H1 (cell line): ENCODE data around the gene SERPINE2. TPM values are rescaled to one million over a fixed set of nuclear protein-coding genes. Genes with fewer than 3 reads are reported as not detected.

Experiments
- CTCF ChIA-PET: fragments of 300-600 bp; sonication (Branson Sonifier 250); formaldehyde crosslinking; loops from one replicate; lab custom pipeline; 2021; ENCODE audit not compliant: partially characterized antibody; lab: Charles Lee
- POLR2A ChIA-PET: fragments of 300-600 bp; sonication (Branson Sonifier 250); formaldehyde crosslinking; loops from one replicate; lab custom pipeline; 2021; ENCODE audit warnings: inconsistent platforms; ENCODE audit not compliant: partially characterized antibody; lab: Charles Lee
- DNase-seq, 2 experiments: peaks; one replicate each; pipeline versions ENCODE4 v3.0.0 to v3.0.0-alpha.2; 2010 to 2022; ENCODE audit warnings: low spot score in 2 of 2, low read depth in 1 of 2, mixed read lengths in 1 of 2
- FAIRE-seq: peaks from 2 replicates; lab custom pipeline; 2011; peaks lifted over from hg19 to GRCh38; lab: Jason Lieb, UNC
- H2AFZ ChIP-seq: 2 replicates; pipeline ENCODE4 v1.8.1; 2012; ENCODE audit warnings: low read length, inconsistent platforms
- H2AK5ac ChIP-seq: 2 replicates; pipeline ENCODE4 v1.6.1; 2013; ENCODE audit warnings: low read depth, low read length
- H2BK120ac ChIP-seq: replicated peaks from 2 replicates; pipeline ENCODE3; 2013; ENCODE audit warnings: low read depth, low read length, inconsistent platforms
- H2BK12ac ChIP-seq: 2 replicates; pipeline ENCODE4 v1.6.1; 2013; ENCODE audit warnings: low read depth, low read length
- H2BK15ac ChIP-seq: 2 replicates; pipeline ENCODE4 v1.6.1; 2013; ENCODE audit warnings: low read length
- H2BK20ac ChIP-seq: 2 replicates; pipeline ENCODE4 v1.6.1; 2013; ENCODE audit warnings: low read length
- H2BK5ac ChIP-seq: 2 replicates; pipeline ENCODE4 v1.6.1; 2013; ENCODE audit warnings: low read depth, low read length
- H3K14ac ChIP-seq: 2 replicates; pipeline ENCODE4 v1.6.1; 2013; ENCODE audit warnings: inconsistent platforms; ENCODE audit not compliant: insufficient read length
- H3K18ac ChIP-seq: 2 replicates; pipeline ENCODE4 v1.6.1; 2013; ENCODE audit warnings: low read length; ENCODE audit errors: extremely low read depth
- H3K23ac ChIP-seq: 2 replicates; pipeline ENCODE4 v1.6.1; 2013; ENCODE audit warnings: inconsistent platforms; ENCODE audit not compliant: insufficient read length
- H3K23me2 ChIP-seq: 2 replicates; pipeline ENCODE4 v1.6.1; 2013; ENCODE audit warnings: low read depth, low read length
- H3K27ac ChIP-seq: 2 replicates; pipeline ENCODE4 v1.6.1; 2011; ENCODE audit warnings: low read depth, low read length, inconsistent platforms
- H3K27me3 ChIP-seq, 4 experiments: replicated peaks in 1 of 4; 1 replicate in 1 of 4; 2 replicates in 3 of 4; pipeline versions ENCODE4 v1.6.1 to v1.8.1; 2011 to 2013; ENCODE audit warnings: low read length in 3 of 4, mild to moderate bottlenecking in 3 of 4, inconsistent platforms in 2 of 4, mixed read lengths in 2 of 4, moderate library complexity in 1 of 4; ENCODE audit not compliant: control insufficient read depth in 3 of 4, insufficient read depth in 3 of 4; ENCODE audit errors: extremely low read depth in 1 of 4
- H3K36me3 ChIP-seq, 4 experiments: 2 replicates each; pipeline versions ENCODE4 v1.6.1 to v1.8.1; 2011 to 2013; ENCODE audit warnings: mild to moderate bottlenecking in 4 of 4, low read length in 3 of 4, moderate library complexity in 2 of 4, control low read depth in 1 of 4, inconsistent platforms in 1 of 4; ENCODE audit not compliant: insufficient read depth in 4 of 4, control insufficient read depth in 2 of 4
- H3K4ac ChIP-seq: replicated peaks from 2 replicates; pipeline ENCODE3; 2013; ENCODE audit warnings: low read length, low read depth, mixed read lengths, inconsistent platforms; ENCODE audit not compliant: insufficient read length
- H3K4me1 ChIP-seq, 4 experiments: replicated peaks in 1 of 4; 1 replicate in 1 of 4; 2 replicates in 3 of 4; pipeline versions ENCODE4 v1.6.1 to v1.8.1; 2011 to 2013; ENCODE audit warnings: low read length in 3 of 4, inconsistent platforms in 2 of 4, mixed read lengths in 1 of 4; ENCODE audit not compliant: insufficient read depth in 4 of 4, control insufficient read depth in 3 of 4
- H3K4me2 ChIP-seq, 2 experiments: 2 replicates each; pipeline versions ENCODE4 v1.6.1 to v1.8.1; 2011 to 2013; ENCODE audit warnings: low read depth in 2 of 2, low read length in 2 of 2, control low read depth in 1 of 2, inconsistent platforms in 1 of 2, mild to moderate bottlenecking in 1 of 2; ENCODE audit not compliant: insufficient read depth in 1 of 2
- H3K4me3 ChIP-seq, 4 experiments: fragments of 200-600, 300-600 bp in 1 of 4; sonication (generic), shearing (Covaris generic), sonication (Bioruptor Twin) in 1 of 4; 2 replicates each; pipeline versions ENCODE4 v1.5.1 to v1.8.1; 2011 to 2016; ENCODE audit warnings: low read length in 4 of 4, low read depth in 3 of 4, control low read depth in 2 of 4, inconsistent platforms in 2 of 4, mild to moderate bottlenecking in 2 of 4, mixed read lengths in 1 of 4, moderate library complexity in 1 of 4; ENCODE audit not compliant: insufficient read depth in 2 of 4; ENCODE audit errors: extremely low read depth in 1 of 4
- H3K56ac ChIP-seq: replicated peaks from 2 replicates; pipeline ENCODE3; 2013; ENCODE audit warnings: low read depth, mild to moderate bottlenecking, mixed read lengths, low read length, inconsistent platforms; ENCODE audit not compliant: insufficient read length
- H3K79me1 ChIP-seq: 2 replicates; pipeline ENCODE4 v1.6.1; 2013; ENCODE audit warnings: low read depth, low read length, control low read depth
- H3K79me2 ChIP-seq, 2 experiments: 2 replicates each; pipeline versions ENCODE4 v1.6.1 to v1.8.1; 2012 to 2013; ENCODE audit warnings: low read length in 2 of 2, mild to moderate bottlenecking in 2 of 2, inconsistent platforms in 1 of 2; ENCODE audit not compliant: insufficient read depth in 2 of 2, control insufficient read depth in 1 of 2
- H3K9ac ChIP-seq, 4 experiments: replicated peaks in 1 of 4; 1 replicate in 1 of 4; 2 replicates in 3 of 4; pipeline versions ENCODE4 v1.6.1 to v1.8.1; 2011 to 2013; ENCODE audit warnings: low read depth in 3 of 4, low read length in 3 of 4, control low read depth in 2 of 4, mild to moderate bottlenecking in 2 of 4, moderate library complexity in 2 of 4, inconsistent platforms in 1 of 4; ENCODE audit errors: extremely low read depth in 1 of 4
- H3K9me3 ChIP-seq, 2 experiments: 2 replicates each; pipeline versions ENCODE4 v1.6.1 to v1.8.1; 2012 to 2013; ENCODE audit warnings: mild to moderate bottlenecking in 2 of 2, moderate library complexity in 2 of 2, control low read depth in 1 of 2, inconsistent platforms in 1 of 2, low read depth in 1 of 2, low read length in 1 of 2, mixed read lengths in 1 of 2; ENCODE audit not compliant: insufficient read depth in 2 of 2
- H4K20me1 ChIP-seq, 2 experiments: replicated peaks in 1 of 2; 2 replicates each; pipeline versions ENCODE3 to v1.8.1; 2011 to 2013; ENCODE audit warnings: inconsistent platforms in 2 of 2, low read length in 2 of 2, mild to moderate bottlenecking in 1 of 2; ENCODE audit not compliant: insufficient read depth in 2 of 2, control insufficient read depth in 1 of 2
- H4K5ac ChIP-seq: 2 replicates; pipeline ENCODE4 v1.6.1; 2013; ENCODE audit warnings: low read length, low read depth, mixed read lengths, inconsistent platforms; ENCODE audit not compliant: insufficient read length
- H4K8ac ChIP-seq: 2 replicates; pipeline ENCODE4 v1.8.0; 2013; ENCODE audit warnings: mild to moderate bottlenecking, moderate library complexity, low read length, inconsistent platforms; ENCODE audit not compliant: insufficient read depth; ENCODE audit errors: extremely low read depth
- H4K91ac ChIP-seq: replicated peaks from 2 replicates; pipeline ENCODE3; 2013; ENCODE audit warnings: low read length, mixed read lengths, inconsistent platforms; ENCODE audit not compliant: insufficient read length
- ATF2 ChIP-seq: IDR thresholded peaks from 2 replicates; pipeline ENCODE4 v1.6.1; 2012; ENCODE audit warnings: low read length, inconsistent platforms
- CHD2 ChIP-seq: IDR thresholded peaks from 2 replicates; pipeline ENCODE4 v1.6.1; 2012; ENCODE audit warnings: low read length, improper control_type of control experiment
- FOSL1 ChIP-seq: IDR thresholded peaks from 2 replicates; pipeline ENCODE4 v1.6.1; 2011; ENCODE audit warnings: mild to moderate bottlenecking, low read depth, low read length, moderate library complexity; ENCODE audit not compliant: insufficient read depth
- HDAC2 ChIP-seq, 2 experiments: fragments of 300-600 bp in 1 of 2; sonication (generic) in 1 of 2; IDR thresholded peaks; 2 replicates each; pipeline ENCODE4 v1.6.1; 2011 to 2012; ENCODE audit warnings: low read depth in 2 of 2, low read length in 2 of 2, mild to moderate bottlenecking in 2 of 2, moderate library complexity in 2 of 2, borderline replicate concordance in 1 of 2, inconsistent platforms in 1 of 2
- NRF1 ChIP-seq: IDR thresholded peaks from 2 replicates; pipeline ENCODE4 v1.6.1; 2011; ENCODE audit warnings: mild to moderate bottlenecking, low read depth, low read length, improper control_type of control experiment
- RXRA ChIP-seq: IDR thresholded peaks from 2 replicates; pipeline ENCODE4 v1.6.1; 2011; ENCODE audit warnings: low read depth, mild to moderate bottlenecking, low read length, moderate library complexity; ENCODE audit not compliant: insufficient read depth
- SAP30 ChIP-seq: fragments of 300-600 bp; sonication (generic); IDR thresholded peaks from 2 replicates; pipeline ENCODE4 v1.7.1; 2012; ENCODE audit warnings: low read length, moderate library complexity, mild to moderate bottlenecking, inconsistent platforms; ENCODE audit not compliant: insufficient read depth, insufficient replicate concordance
- SIN3A ChIP-seq, 2 experiments: IDR thresholded peaks in 1 of 2; conservative IDR thresholded peaks in 1 of 2; 2 replicates each; pipeline ENCODE4 v1.6.1; 2011 to 2012; ENCODE audit warnings: low read length in 2 of 2, improper control_type of control experiment in 1 of 2, low read depth in 1 of 2, mild to moderate bottlenecking in 1 of 2
- TCF12 ChIP-seq: IDR thresholded peaks from 2 replicates; pipeline ENCODE4 v1.6.1; 2011; ENCODE audit warnings: low read depth, mild to moderate bottlenecking, low read length
- WGBS, 2 experiments: shearing (Covaris generic) in 1 of 2; methylation state at CpG; one replicate each; pipeline versions ENCODE4 v1.1.6 to v1.1.7; 2013 to 2015; ENCODE audit warnings: low lambda C conversion rate in 2 of 2, mixed read lengths in 2 of 2, inconsistent platforms in 1 of 2, low coverage in 1 of 2, missing lambda C conversion rate in 1 of 2; ENCODE audit not compliant: insufficient replicate concordance in 2 of 2, insufficient coverage in 1 of 2, insufficient read length in 1 of 2; ENCODE audit errors: extremely low coverage in 1 of 2, missing lambda C conversion rate in 1 of 2; 5-methylcytosine and 5-hydroxymethylcytosine counted together
- polyA plus RNA-seq, 7 experiments: library from polyadenylated mRNA; depleted of rRNA in 3 of 7; stranded (reverse) in 5 of 7; unstranded in 2 of 7; fragments of >200 nt in 5 of 7; fragments of 200-250 nt in 2 of 7; gene quantifications; 1 replicate in 5 of 7; 2 replicates in 1 of 7; 4 replicates in 1 of 7; pipeline versions ENCODE4 v1.2.1 to v1.2.3, GENCODE V29; 2011 to 2013; ENCODE audit warnings: missing spikeins in 2 of 7, mixed read lengths in 2 of 7
- total RNA-seq: library from RNA; stranded (reverse); fragmentation: NEBNext Ultra II Directional; extraction: Animal tissue kit (Norgen Biotek cat#: 25700); gene quantifications from 2 replicates; pipeline ENCODE4 v1.2.1, GENCODE V29; 2021
- TF ChIP-seq, protein P1 (sequence below): IDR thresholded peaks from 2 replicates; pipeline ENCODE4 v1.6.1; 2011; ENCODE audit warnings: low read depth, mild to moderate bottlenecking, low read length; ENCODE audit not compliant: insufficient read depth

The SERPINE2 gene
- total and polyA plus RNA-seq, 2 of the 8 experiments (the other 6 are each of a cell fraction or from before 2014, with no cell fraction given), result 26.2 to 76.0 TPM

GRCh38 chr2:224030786-224031185 lies 8.3 kb downstream of the SERPINE2 start:
- H2BK15ac ChIP-seq, result no peak overlapping the region
- H4K5ac ChIP-seq, result no peak overlapping the region
- H3K56ac ChIP-seq, result no peak overlapping the region
- peaks cover 2 to 13% of the 10 kb centered on the region in 2 experiments for H4K20me1 ChIP-seq
- H3K4me1 ChIP-seq, result peaks cover 5 to 26% (median 22%) of the 10 kb centered on the region in 4 experiments
- peaks cover 0 to 7% (median 2%) of the 10 kb centered on the region in 4 experiments; a peak in 2 of 8 replicates for H3K36me3 ChIP-seq
- no peak overlapping the region for H2BK5ac ChIP-seq
- FAIRE-seq (no peak), DNase-seq (no peak)
- H2BK120ac ChIP-seq, result no peak overlapping the region
- no peak overlapping the region for H2AFZ ChIP-seq
- H3K4ac ChIP-seq, result no peak overlapping the region
- H3K23me2 ChIP-seq, result no peaks in the 10 kb centered on the region
- ChIA-PET CTCF (interaction anchor here (0.6 to 2.3 kb wide), 2 partner anchors 37 to 64 kb away, joined by 3 to 14 read pairs; no protein-coding TSS in a partner anchor), POLR2A (no interaction called here)
- H3K79me2 ChIP-seq, result peaks cover 0 to 36% of the 10 kb centered on the region in 2 experiments; a peak in 2 of 4 replicates
- peaks cover 4% of the 10 kb centered on the region for H3K79me1 ChIP-seq
- H4K91ac ChIP-seq, result no peak overlapping the region
- WGBS, 2 experiments, result 90% methylated on average over 7 of the region's 7 CpGs; no CpG with 5 or more reads in 1 of the 2 experiments
- no peak overlapping the region; the same call in 1 of the 2 replicates for H2AK5ac ChIP-seq
- H2BK20ac ChIP-seq, result no peak overlapping the region; the same call in 1 of the 2 replicates
- no peaks in the 10 kb centered on the region for H3K9me3 ChIP-seq
- H3K9ac ChIP-seq, result no peak overlapping the region
- no peak overlapping the region for H3K18ac ChIP-seq
- H3K27me3 ChIP-seq, result peaks cover 0 to 5% (median 2%) of the 10 kb centered on the region in 4 experiments; a peak in 2 of 7 replicates
- peak overlapping the region; percentile 53; the same call in 1 of the 2 replicates for H2BK12ac ChIP-seq
- no peak overlapping the region for H3K14ac ChIP-seq
- no peak overlapping the region for H3K4me3 ChIP-seq
- H3K27ac ChIP-seq, result no peak overlapping the region
- H4K8ac ChIP-seq, result no peak overlapping the region
- H3K23ac ChIP-seq, result no peak overlapping the region
- H3K4me2 ChIP-seq, result no peak overlapping the region
- no peak for TF ChIP-seq RXRA
- TF ChIP-seq TCF12, result no peak
- TF ChIP-seq HDAC2 (IDR thresholded peaks at IDR 0.05; ENCODE audit: borderline replicate concordance in 1 of 2, low read depth in 2 of 2, low read length in 2 of 2), result no peak
- no peak for TF ChIP-seq CHD2
- TF ChIP-seq FOSL1, result no peak
- no peak for TF ChIP-seq SIN3A (conservative IDR thresholded peaks at IDR 0.05 in 1 of 2, IDR thresholded peaks at IDR 0.05 in 1 of 2; ENCODE audit: low read depth in 1 of 2, low read length in 2 of 2)
- no peak for TF ChIP-seq ATF2
- TF ChIP-seq, protein P1, sequence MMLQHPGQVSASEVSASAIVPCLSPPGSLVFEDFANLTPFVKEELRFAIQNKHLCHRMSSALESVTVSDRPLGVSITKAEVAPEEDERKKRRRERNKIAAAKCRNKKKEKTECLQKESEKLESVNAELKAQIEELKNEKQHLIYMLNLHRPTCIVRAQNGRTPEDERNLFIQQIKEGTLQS, result no peak
- TF ChIP-seq NRF1, result no peak
- no peak for TF ChIP-seq SAP30
